CD14-positive monocyte (primary cell): ENCODE measurements around the gene HDAC4. TPM values are rescaled to one million over a fixed set of nuclear protein-coding genes. Genes with fewer than 3 reads are reported as not detected.

Source experiments
- DNase-seq, 3 donors: peaks; one replicate each; pipeline ENCODE4 v3.0.0-alpha.2; 2011 to 2022
- H2AFZ ChIP-seq: 2 replicates; pipeline ENCODE4 v1.6.0; 2012; ENCODE audit warnings: mild to moderate bottlenecking, low read depth, low read length, inconsistent platforms; ENCODE audit not compliant: insufficient read depth, poor library complexity, severe bottlenecking
- H3K27ac ChIP-seq, 2 donors: 1 replicate in 1 of 2; 2 replicates in 1 of 2; pipeline ENCODE4 v1.5.1; 2012 to 2013; ENCODE audit warnings: low read length in 2 of 2, control low read depth in 1 of 2, inconsistent platforms in 1 of 2, low read depth in 1 of 2, mild to moderate bottlenecking in 1 of 2
- H3K27me3 ChIP-seq, 2 donors: one replicate each; pipeline versions ENCODE4 v1.6.0 to v1.6.1; 2011 to 2013; ENCODE audit warnings: low read length in 2 of 2; ENCODE audit not compliant: control insufficient read depth in 2 of 2, insufficient read depth in 2 of 2
- H3K36me3 ChIP-seq, 2 donors: replicated peaks in 1 of 2; 1 replicate in 1 of 2; 2 replicates in 1 of 2; pipeline versions ENCODE4 v1.5.1 to v1.6.1; 2012 to 2013; ENCODE audit warnings: low read length in 2 of 2, control low read depth in 1 of 2, inconsistent platforms in 1 of 2, mild to moderate bottlenecking in 1 of 2; ENCODE audit not compliant: insufficient read depth in 2 of 2, control insufficient read depth in 1 of 2
- H3K4me1 ChIP-seq, 2 donors: 1 replicate in 1 of 2; 2 replicates in 1 of 2; pipeline versions ENCODE4 v1.5.1 to v1.6.1; 2012 to 2013; ENCODE audit warnings: low read length in 2 of 2, control low read depth in 1 of 2, inconsistent platforms in 1 of 2, mild to moderate bottlenecking in 1 of 2, moderate library complexity in 1 of 2; ENCODE audit not compliant: insufficient read depth in 2 of 2, control insufficient read depth in 1 of 2
- H3K4me2 ChIP-seq: replicated peaks from 2 replicates; pipeline ENCODE3; 2012; ENCODE audit warnings: low read length, moderate library complexity, mild to moderate bottlenecking; ENCODE audit not compliant: poor library complexity, severe bottlenecking; ENCODE audit errors: extremely low read depth
- H3K4me3 ChIP-seq, 3 experiments: fragments of 200-600 bp in 1 of 3; sonication (generic) in 1 of 3; replicated peaks in 1 of 3; 1 replicate in 2 of 3; 2 replicates in 1 of 3; pipeline ENCODE4 v1.5.1; 2011 to 2013; ENCODE audit warnings: low read length in 3 of 3, mild to moderate bottlenecking in 3 of 3, control low read depth in 2 of 3, low read depth in 2 of 3, inconsistent platforms in 1 of 3, moderate library complexity in 1 of 3
- H3K79me2 ChIP-seq: 2 replicates; pipeline ENCODE4 v1.6.0; 2012; ENCODE audit warnings: mild to moderate bottlenecking, control low read depth, inconsistent platforms, low read length, moderate library complexity; ENCODE audit not compliant: insufficient read depth
- H3K9ac ChIP-seq: 2 replicates; pipeline ENCODE4 v1.6.0; 2017; ENCODE audit warnings: low read length, mild to moderate bottlenecking; ENCODE audit not compliant: insufficient read depth, poor library complexity, severe bottlenecking
- H3K9me3 ChIP-seq, 2 donors: replicated peaks in 1 of 2; 1 replicate in 1 of 2; 2 replicates in 1 of 2; pipeline versions ENCODE4 v1.5.1 to v1.6.1; 2012 to 2013; ENCODE audit warnings: low read length in 2 of 2, control low read depth in 1 of 2; ENCODE audit not compliant: control insufficient read depth in 1 of 2, insufficient read depth in 1 of 2
- H4K20me1 ChIP-seq: 2 replicates; pipeline ENCODE4 v1.6.0; 2012; ENCODE audit warnings: mild to moderate bottlenecking, low read length, control low read depth, moderate library complexity; ENCODE audit not compliant: insufficient read depth
- H3K27ac Mint-ChIP-seq, 7 donors: one replicate each; pipeline ENCODE4 v1.8.0; 2020; ENCODE audit warnings: mild to moderate bottlenecking in 7 of 7, mixed read lengths in 7 of 7, moderate library complexity in 6 of 7, inconsistent platforms in 2 of 7
- H3K27me3 Mint-ChIP-seq, 3 donors: one replicate each; pipeline ENCODE4 v1.8.0; 2021 to 2022; ENCODE audit warnings: low read depth in 3 of 3, mild to moderate bottlenecking in 3 of 3, mixed read lengths in 3 of 3, moderate library complexity in 3 of 3, inconsistent platforms in 1 of 3
- H3K36me3 Mint-ChIP-seq, 2 donors: one replicate each; pipeline ENCODE4 v1.8.0; 2020; ENCODE audit warnings: mixed read lengths in 2 of 2, inconsistent platforms in 1 of 2, mild to moderate bottlenecking in 1 of 2
- H3K4me1 Mint-ChIP-seq: one replicate; pipeline ENCODE4 v1.8.0; 2020; ENCODE audit warnings: mild to moderate bottlenecking, mixed read lengths
- H3K4me3 Mint-ChIP-seq, 2 donors: one replicate each; pipeline ENCODE4 v1.8.0; 2020; ENCODE audit warnings: mild to moderate bottlenecking in 2 of 2, mixed read lengths in 2 of 2, moderate library complexity in 1 of 2
- H3K9me3 Mint-ChIP-seq, 7 donors: one replicate each; pipeline ENCODE4 v1.8.0; 2020 to 2022; ENCODE audit warnings: mixed read lengths in 7 of 7, mild to moderate bottlenecking in 6 of 7, moderate library complexity in 6 of 7, inconsistent platforms in 2 of 7
- CTCF ChIP-seq: fragments of 200-600 bp; IDR thresholded peaks from one replicate; pipeline ENCODE4 v1.8.0; 2022; ENCODE audit warnings: antibody characterized with exemption, mild to moderate bottlenecking
- WGBS: methylation state at CpG from one replicate; pipeline ENCODE4 v1.1.5; 2013; ENCODE audit warnings: missing lambda C conversion rate; ENCODE audit not compliant: insufficient coverage; 5-methylcytosine and 5-hydroxymethylcytosine counted together
- intact Hi-C, 2 donors: fragments of 100-400 bp; cut with micrococcal nuclease; formaldehyde crosslinking; loops; one replicate each; pipeline versions ENCODE4 v1.15.0 to v1.15.1; 2023
- polyA plus RNA-seq, 3 donors: library from polyadenylated mRNA; depleted of rRNA in 1 of 3; unstranded in 2 of 3; stranded (reverse) in 1 of 3; fragments of 300-500 nt in 2 of 3; fragments of >200 nt in 1 of 3; fragmentation: Illumina TruSeq in 2 of 3; gene quantifications; 1 replicate in 2 of 3; 2 replicates in 1 of 3; pipeline ENCODE4 v1.2.3, GENCODE V29; 2012 to 2021

Gene HDAC4
- polyA plus RNA-seq, 3 donors = 3.3 to 23.0 (median 4.5) TPM

DNA sequence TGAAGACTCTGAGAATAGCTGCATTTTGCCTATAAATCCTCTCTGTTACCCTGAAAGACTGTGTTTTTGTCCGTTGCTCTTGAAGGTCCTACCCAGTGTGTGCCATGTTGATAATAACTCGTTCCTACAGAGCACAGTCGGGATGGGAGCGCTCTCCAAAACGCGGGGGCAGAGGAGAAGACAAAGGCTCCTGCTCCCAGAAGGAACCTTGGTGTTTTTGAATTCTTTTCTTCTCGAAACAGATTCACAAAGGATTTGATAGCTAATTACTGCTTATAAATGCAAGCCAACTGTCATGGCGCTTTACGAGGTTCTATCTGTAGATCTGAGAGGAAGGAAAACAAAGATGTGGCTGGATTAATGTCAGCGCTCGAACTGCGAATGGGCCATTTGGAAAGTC, 19.3 kb upstream of the HDAC4 start:
- Histone ChIP-seq H3K36me3 (no peaks in the 10 kb centered on the region), H2AFZ (no peak overlapping the region), H3K4me1 (no peaks in the 10 kb centered on the region), H3K27ac (no peak overlapping the region), H3K4me3 (no peak overlapping the region), H4K20me1 (no peaks in the 10 kb centered on the region), H3K27me3 (no peaks in the 10 kb centered on the region), H3K9ac (no peak overlapping the region), H3K79me2 (no peaks in the 10 kb centered on the region), H3K4me2 (no peak overlapping the region), H3K9me3 (peaks cover 0 to 3% of the 10 kb centered on the region in 2 donors)
- no peaks in the 10 kb centered on the region for H3K4me1 Mint-ChIP-seq
- no peak overlapping the region for H3K4me3 Mint-ChIP-seq
- TF ChIP-seq CTCF = no peak
- no peak for DNase-seq
- WGBS = 97% methylated on average over 11 of the region's 12 CpGs
- peaks cover 5 to 18% (median 8%) of the 10 kb centered on the region in 3 donors for H3K27me3 Mint-ChIP-seq
- no peak overlapping the region for H3K27ac Mint-ChIP-seq
- H3K9me3 Mint-ChIP-seq = peaks cover 0 to 8% (median 6%) of the 10 kb centered on the region in 7 donors
- H3K36me3 Mint-ChIP-seq = no peaks in the 10 kb centered on the region
- intact Hi-C loops = no loop called here

- Histone ChIP-seq H3K4me2 (no peak overlapping the region), H2AFZ (no peak overlapping the region), H3K79me2 (no peaks in the 10 kb centered on the region), H3K27ac (no peak overlapping the region), H3K27me3 (no peaks in the 10 kb centered on the region), H3K4me3 (no peak overlapping the region), H3K9me3 (peaks cover 0 to under 1% of the 10 kb centered on the region in 2 donors), H4K20me1 (no peaks in the 10 kb centered on the region), H3K9ac (no peak overlapping the region), H3K36me3 (no peaks in the 10 kb centered on the region), H3K4me1 (no peaks in the 10 kb centered on the region)
- intact Hi-C loops = loop anchor here in 1 of 2 donors (10.0 kb wide), 1 partner anchor 56 kb away; no protein-coding TSS in a partner anchor
- no peak for DNase-seq
- Mint-ChIP-seq H3K4me3 (no peak overlapping the region), H3K9me3 (peaks cover 3 to 13% (median 11%) of the 10 kb centered on the region in 7 donors), H3K36me3 (no peaks in the 10 kb centered on the region), H3K27me3 (peaks cover 5 to 18% (median 8%) of the 10 kb centered on the region in 3 donors), H3K27ac (no peak overlapping the region), H3K4me1 (no peaks in the 10 kb centered on the region)
- no peak for TF ChIP-seq CTCF
- no CpG with 5 or more reads among the region's 1 CpG for WGBS
Measured at GRCh38 chr2:239418918-239419317, 18.1 kb upstream of the HDAC4 start.
